DOHH2 (cell line): ENCODE data around the gene TRPM2.

Experiments
- H3F3A ChIP-seq: fragments of 200-600 bp; sonication (generic), shearing (Covaris generic); 2 replicates; pipeline ENCODE4 v1.6.0; 2016; ENCODE audit warnings: antibody characterized with exemption, mild to moderate bottlenecking; ENCODE audit not compliant: control insufficient read depth, insufficient read depth
- H3K27ac ChIP-seq: fragments of 200-600 bp; sonication (generic); 2 replicates; pipeline ENCODE4 v1.5.1; 2014; ENCODE audit warnings: low read depth, mild to moderate bottlenecking, low read length, moderate library complexity
- H3K27me3 ChIP-seq: fragments of 200-600 bp; sonication (generic); 2 replicates; pipeline ENCODE4 v1.6.1; 2014; ENCODE audit warnings: mild to moderate bottlenecking, low read length, mixed read lengths; ENCODE audit not compliant: control insufficient read depth
- H3K36me3 ChIP-seq: fragments of 200-600 bp; sonication (generic); 2 replicates; pipeline ENCODE4 v1.6.1; 2014; ENCODE audit warnings: mild to moderate bottlenecking, low read length, moderate library complexity, mixed read lengths; ENCODE audit not compliant: control insufficient read depth
- H3K4me1 ChIP-seq: fragments of 200-600 bp; sonication (generic); 2 replicates; pipeline ENCODE4 v1.6.1; 2014; ENCODE audit warnings: mild to moderate bottlenecking, low read length, mixed read lengths; ENCODE audit not compliant: control insufficient read depth
- H3K4me2 ChIP-seq: fragments of 200-600 bp; sonication (generic); 2 replicates; pipeline ENCODE4 v1.6.0; 2014; ENCODE audit warnings: mild to moderate bottlenecking, low read length, moderate library complexity
- H3K4me3 ChIP-seq: fragments of 200-600 bp; sonication (generic); 2 replicates; pipeline ENCODE4 v1.5.1; 2014; ENCODE audit warnings: mild to moderate bottlenecking, low read length, mixed read lengths
- H3K79me2 ChIP-seq: fragments of 200-600 bp; sonication (generic); 2 replicates; pipeline ENCODE4 v1.6.1; 2014; ENCODE audit warnings: mild to moderate bottlenecking, low read length, mixed read lengths; ENCODE audit not compliant: control insufficient read depth
- H3K9me2 ChIP-seq: fragments of 200-600 bp; sonication (generic); replicated peaks from 2 replicates; pipeline ENCODE4 v1.6.1; 2014; ENCODE audit warnings: mild to moderate bottlenecking, low read length, mixed read lengths; ENCODE audit not compliant: control insufficient read depth
- H3K9me3 ChIP-seq: fragments of 200-600 bp; sonication (generic); 2 replicates; pipeline ENCODE4 v1.6.1; 2014; ENCODE audit warnings: antibody characterized with exemption, low read length, mixed read lengths; ENCODE audit not compliant: control insufficient read depth, insufficient read depth
- H4K20me1 ChIP-seq: fragments of 200-600 bp; sonication (generic); 2 replicates; pipeline ENCODE4 v1.6.0; 2014; ENCODE audit warnings: low read depth, mild to moderate bottlenecking, antibody characterized with exemption, low read length, moderate library complexity; ENCODE audit not compliant: control insufficient read depth, insufficient read depth
- CTCF ChIP-seq: fragments of 200-600 bp; sonication (generic); IDR thresholded peaks from one replicate; pipeline ENCODE4 v1.5.1; 2014; ENCODE audit warnings: antibody characterized with exemption, mild to moderate bottlenecking, low read depth, low read length; ENCODE audit not compliant: poor library complexity, severe bottlenecking
- EZH2phosphoT487 ChIP-seq: fragments of 200-600 bp; sonication (generic); IDR thresholded peaks from 2 replicates; pipeline ENCODE4 v1.6.1; 2017; ENCODE audit warnings: borderline replicate concordance, mild to moderate bottlenecking, antibody characterized with exemption, low read length, moderate library complexity, mixed read lengths

The TRPM2 gene

DNA sequence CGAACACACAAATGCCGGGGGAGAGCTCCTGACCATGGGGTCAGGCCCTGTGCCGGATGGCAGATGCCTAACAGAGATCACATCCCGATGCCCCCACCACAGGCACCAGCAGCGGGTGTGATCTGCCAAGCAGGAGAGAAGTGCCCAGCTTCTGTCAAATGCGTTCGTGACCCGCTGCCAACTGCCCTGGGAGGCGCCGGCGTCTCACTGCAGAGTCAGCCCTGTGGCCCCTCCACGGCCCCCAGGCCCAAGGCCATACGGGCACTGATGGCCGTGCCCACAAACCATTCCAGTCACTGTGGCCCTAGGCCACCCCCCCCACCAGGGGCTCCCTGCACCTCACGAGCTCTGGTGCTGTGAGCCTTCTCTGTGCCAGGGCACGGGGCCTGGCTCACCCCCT is 22.2 kb upstream of the TRPM2 start:
- H3K36me3 ChIP-seq: peaks cover 12% of the 10 kb centered on the region; the same call in 1 of the 2 replicates
- no peak overlapping the region for H3K4me3 ChIP-seq
- no peaks in the 10 kb centered on the region for H3K9me2 ChIP-seq
- no peak overlapping the region for H3K4me2 ChIP-seq
- no peaks in the 10 kb centered on the region for H3K79me2 ChIP-seq
- no peaks in the 10 kb centered on the region for H3K27me3 ChIP-seq
- H4K20me1 ChIP-seq: peaks cover 6% of the 10 kb centered on the region; the same call in 1 of the 2 replicates
- H3K4me1 ChIP-seq: peaks cover 3% of the 10 kb centered on the region; the same call in 1 of the 2 replicates
- no peaks in the 10 kb centered on the region for H3K9me3 ChIP-seq
- H3F3A ChIP-seq: peaks cover 3% of the 10 kb centered on the region; the same call in 1 of the 2 replicates
- TF ChIP-seq CTCF (no peak), EZH2phosphoT487 (no peak)
- no peak overlapping the region for H3K27ac ChIP-seq

- Histone ChIP-seq H3K27ac (no peak overlapping the region), H3K9me2 (no peaks in the 10 kb centered on the region), H3K9me3 (no peaks in the 10 kb centered on the region), H3F3A (peaks cover 3% of the 10 kb centered on the region; the same call in 1 of the 2 replicates), H3K27me3 (no peaks in the 10 kb centered on the region), H3K36me3 (peaks cover 13% of the 10 kb centered on the region; the same call in 1 of the 2 replicates), H3K4me1 (peaks cover 3% of the 10 kb centered on the region; the same call in 1 of the 2 replicates), H3K79me2 (no peaks in the 10 kb centered on the region), H3K4me2 (no peak overlapping the region), H4K20me1 (peaks cover 6% of the 10 kb centered on the region; the same call in 1 of the 2 replicates), H3K4me3 (no peak overlapping the region)
- TF ChIP-seq CTCF: no peak
- no peak for TF ChIP-seq EZH2phosphoT487
These were observed 21.6 kb upstream of the TRPM2 start for GRCh38 chr21:44331650-44332307.

DNA sequence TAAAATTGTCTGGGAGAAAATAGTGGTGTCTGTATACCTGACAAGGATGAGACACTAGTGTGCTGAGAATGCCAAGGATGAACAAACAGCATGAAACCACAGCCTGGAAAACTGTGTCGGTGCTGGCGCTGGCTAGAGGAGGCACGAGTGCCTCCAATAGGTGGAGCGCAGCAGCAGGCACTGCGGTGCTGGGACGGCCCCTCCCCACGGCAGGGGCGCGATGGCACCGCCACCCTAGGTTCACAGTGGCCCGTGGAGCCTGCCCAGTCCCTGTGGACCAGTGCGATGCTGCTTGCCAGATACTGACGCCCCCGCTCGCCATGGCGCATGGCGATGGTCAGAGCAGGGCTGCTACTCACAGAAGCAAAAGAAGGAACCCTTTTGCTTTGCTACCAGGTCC is 21.0 kb upstream of the TRPM2 start:
- Histone ChIP-seq H3K9me3 (no peaks in the 10 kb centered on the region), H3K9me2 (no peaks in the 10 kb centered on the region), H3K79me2 (no peaks in the 10 kb centered on the region), H3K27me3 (no peaks in the 10 kb centered on the region), H3F3A (peaks cover 8% of the 10 kb centered on the region), H4K20me1 (peaks cover 6% of the 10 kb centered on the region; the same call in 1 of the 2 replicates), H3K4me1 (peaks cover 3% of the 10 kb centered on the region; the same call in 1 of the 2 replicates), H3K27ac (no peak overlapping the region), H3K4me3 (no peak overlapping the region), H3K4me2 (no peak overlapping the region), H3K36me3 (peaks cover 7% of the 10 kb centered on the region; the same call in 1 of the 2 replicates)
- no peak for TF ChIP-seq CTCF
- TF ChIP-seq EZH2phosphoT487: no peak
